ENCODE data around the gene JPH2.
A peak's percentile ranks its signal among the peaks of the same experiment; 100 is the strongest.

JPH2 gene

GRCh38 chr20:44095831-44096230 lies 91.2 kb downstream of the JPH2 start:
- no peak for DNase-seq

GRCh38 chr20:44093249-44093582 lies 93.8 kb downstream of the JPH2 start:
- no peak for DNase-seq

- DNase-seq = peak; percentile 55
These were observed 94.3 kb downstream of the JPH2 start for GRCh38 chr20:44092551-44093248.

- DNase-seq = no peak
These were observed 96.0 kb downstream of the JPH2 start for GRCh38 chr20:44091026-44091425.

- peak; percentile 28 for DNase-seq
These were observed 96.9 kb downstream of the JPH2 start for GRCh38 chr20:44089987-44090674.

GRCh38 chr20:44087857-44088120 lies 99.2 kb downstream of the JPH2 start:
- DNase-seq = no peak

- no peak for DNase-seq
These were observed 99.7 kb downstream of the JPH2 start for GRCh38 chr20:44087051-44087856.

GRCh38 chr20:44085616-44086434 lies 101.2 kb downstream of the JPH2 start:
- DNase-seq = no peak

GRCh38 chr20:44084891-44085290 lies 102.1 kb downstream of the JPH2 start:
- DNase-seq = no peak

- no peak for DNase-seq
These were observed 102.5 kb downstream of the JPH2 start for GRCh38 chr20:44084439-44084838.

GRCh38 chr20:44083220-44083933 lies 103.6 kb downstream of the JPH2 start:
- DNase-seq = no peak

- no peak for DNase-seq
These were observed 105.1 kb downstream of the JPH2 start for GRCh38 chr20:44081888-44082287.

GRCh38 chr20:44081476-44081875 lies 105.5 kb downstream of the JPH2 start:
- no peak for DNase-seq

- DNase-seq = peak; percentile 81
These were observed 106.2 kb downstream of the JPH2 start for GRCh38 chr20:44080646-44081267.

- no peak for DNase-seq
These were observed 106.9 kb downstream of the JPH2 start for GRCh38 chr20:44080064-44080463.

- no peak for DNase-seq
These were observed 107.7 kb downstream of the JPH2 start for GRCh38 chr20:44079291-44079690.

- DNase-seq = no peak
These were observed 111.1 kb downstream of the JPH2 start for GRCh38 chr20:44075950-44076232.

- DNase-seq = no peak
These were observed 111.6 kb downstream of the JPH2 start for GRCh38 chr20:44075191-44075949.

GRCh38 chr20:44074252-44075151 lies 112.5 kb downstream of the JPH2 start:
- no peak for DNase-seq

GRCh38 chr20:44073675-44074071 lies 113.3 kb downstream of the JPH2 start:
- no peak for DNase-seq

All from activated CD4-positive, alpha-beta T cell treated with anti-CD3 and anti-CD28 coated beads, Interleukin-2, amount 50 U/mL, for 16 hours (primary cell).